Brain microvascular endothelial cell (primary cell): ENCODE results near the gene KLHL14.

Experiments
- DNase-seq: peaks from one replicate; pipeline ENCODE4 v3.0.0-alpha.2; 2020
- H3K27ac ChIP-seq: fragments of 250-450 bp; sonication (Bioruptor Pico); 2 replicates; pipeline ENCODE4 v1.5.1; 2020; ENCODE audit warnings: mild to moderate bottlenecking, moderate library complexity
- H3K27me3 ChIP-seq: fragments of 250-450 bp; sonication (Bioruptor Pico); replicated peaks from 2 replicates; pipeline ENCODE4 v1.5.1; 2020; ENCODE audit warnings: mild to moderate bottlenecking
- H3K36me3 ChIP-seq: fragments of 250-450 bp; sonication (Bioruptor Pico); replicated peaks from 2 replicates; pipeline ENCODE4 v1.5.1; 2020; ENCODE audit warnings: mild to moderate bottlenecking
- H3K4me3 ChIP-seq: 2 replicates; pipeline ENCODE4 v1.5.1; 2011; ENCODE audit warnings: low read depth, mild to moderate bottlenecking, control low read depth, low read length, moderate library complexity
- in situ Hi-C: cut with HindIII; loops from 2 replicates; pipeline ENCODE4 v1.10.0; 2017; ENCODE audit warnings: low sequenced_read_pairs, low pct_ligation_motif_present
- TF ChIP-seq, protein P1 (sequence below): IDR thresholded peaks from 2 replicates; pipeline ENCODE4 v1.5.1; 2011; ENCODE audit warnings: low read depth, mild to moderate bottlenecking, moderate library complexity, low read length, control low read depth, inconsistent platforms; ENCODE audit errors: missing control alignments

Gene KLHL14

DNA sequence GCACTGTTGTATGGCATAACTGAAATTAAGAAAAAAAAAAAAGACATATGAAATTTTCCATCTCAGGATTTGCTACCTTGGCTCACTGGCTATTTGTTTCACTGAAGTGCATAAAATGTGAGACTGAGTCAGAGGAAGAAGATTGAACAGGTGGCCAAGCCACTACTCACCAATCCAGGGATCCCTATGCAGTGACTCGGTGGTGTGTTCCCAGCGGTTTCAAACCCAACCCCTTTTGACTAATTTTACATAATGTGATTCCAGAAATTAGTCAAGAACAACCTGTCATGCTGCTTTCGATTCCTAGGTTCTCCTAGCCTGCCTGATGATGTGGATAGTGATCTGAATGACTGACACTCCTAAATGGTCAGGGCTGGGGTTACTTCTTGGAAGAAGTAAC is 77.3 kb downstream of the KLHL14 start:
- H3K27ac ChIP-seq, result no peak overlapping the region
- H3K36me3 ChIP-seq, result no peaks in the 10 kb centered on the region
- H3K4me3 ChIP-seq, result no peak overlapping the region
- no peak for DNase-seq
- H3K27me3 ChIP-seq, result no peaks in the 10 kb centered on the region
- in situ Hi-C loops, result no loop called here
- TF ChIP-seq, protein P1, sequence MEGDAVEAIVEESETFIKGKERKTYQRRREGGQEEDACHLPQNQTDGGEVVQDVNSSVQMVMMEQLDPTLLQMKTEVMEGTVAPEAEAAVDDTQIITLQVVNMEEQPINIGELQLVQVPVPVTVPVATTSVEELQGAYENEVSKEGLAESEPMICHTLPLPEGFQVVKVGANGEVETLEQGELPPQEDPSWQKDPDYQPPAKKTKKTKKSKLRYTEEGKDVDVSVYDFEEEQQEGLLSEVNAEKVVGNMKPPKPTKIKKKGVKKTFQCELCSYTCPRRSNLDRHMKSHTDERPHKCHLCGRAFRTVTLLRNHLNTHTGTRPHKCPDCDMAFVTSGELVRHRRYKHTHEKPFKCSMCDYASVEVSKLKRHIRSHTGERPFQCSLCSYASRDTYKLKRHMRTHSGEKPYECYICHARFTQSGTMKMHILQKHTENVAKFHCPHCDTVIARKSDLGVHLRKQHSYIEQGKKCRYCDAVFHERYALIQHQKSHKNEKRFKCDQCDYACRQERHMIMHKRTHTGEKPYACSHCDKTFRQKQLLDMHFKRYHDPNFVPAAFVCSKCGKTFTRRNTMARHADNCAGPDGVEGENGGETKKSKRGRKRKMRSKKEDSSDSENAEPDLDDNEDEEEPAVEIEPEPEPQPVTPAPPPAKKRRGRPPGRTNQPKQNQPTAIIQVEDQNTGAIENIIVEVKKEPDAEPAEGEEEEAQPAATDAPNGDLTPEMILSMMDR, result no peak

DNA sequence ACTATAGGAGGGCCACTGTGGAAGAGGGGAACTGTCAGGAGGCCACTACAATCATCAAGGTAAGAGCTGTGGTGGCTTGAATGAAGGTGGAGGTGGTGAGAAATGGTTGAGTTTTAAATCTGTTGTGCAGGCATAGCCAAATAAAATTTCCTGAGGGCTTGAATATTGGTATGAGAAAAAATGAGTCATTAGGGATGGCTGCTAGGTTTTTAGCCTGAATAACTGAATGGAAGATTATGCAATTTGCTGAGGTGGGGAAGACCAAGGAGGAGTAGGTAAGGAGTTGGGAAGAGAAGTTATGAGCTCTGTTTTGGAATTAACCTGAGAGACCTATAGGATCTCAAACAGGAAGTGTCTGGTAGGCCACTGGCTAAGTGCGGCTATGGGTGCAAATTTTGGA is 84.0 kb downstream of the KLHL14 start:
- Histone ChIP-seq H3K27ac (no peak overlapping the region), H3K36me3 (no peaks in the 10 kb centered on the region), H3K27me3 (no peaks in the 10 kb centered on the region), H3K4me3 (no peak overlapping the region)
- no peak for DNase-seq
- TF ChIP-seq, protein P1, result no peak
- in situ Hi-C loops, result no loop called here

DNA sequence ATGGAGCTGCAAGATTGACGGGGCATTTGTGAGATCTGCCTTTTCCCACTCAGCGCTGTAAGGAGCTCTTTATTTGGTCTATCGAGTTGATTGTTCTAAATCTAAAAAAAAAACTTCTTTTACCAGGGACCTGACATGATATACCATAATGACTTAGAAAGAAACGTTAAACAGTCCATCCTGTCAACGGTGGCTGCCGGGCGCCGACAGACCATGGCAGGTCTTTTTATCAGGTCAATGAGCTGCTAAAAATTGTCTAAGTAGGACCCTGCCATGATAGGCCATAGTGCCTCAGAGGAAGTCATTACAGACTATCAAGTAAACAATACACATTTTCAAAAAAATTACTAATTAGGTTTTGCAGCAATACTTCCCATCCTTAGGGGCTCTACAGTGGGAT is 87.9 kb downstream of the KLHL14 start:
- TF ChIP-seq, protein P1, result no peak
- Histone ChIP-seq H3K36me3 (no peaks in the 10 kb centered on the region), H3K27ac (no peak overlapping the region), H3K4me3 (no peak overlapping the region), H3K27me3 (no peaks in the 10 kb centered on the region)
- in situ Hi-C loops, result no loop called here
- DNase-seq, result no peak

DNA sequence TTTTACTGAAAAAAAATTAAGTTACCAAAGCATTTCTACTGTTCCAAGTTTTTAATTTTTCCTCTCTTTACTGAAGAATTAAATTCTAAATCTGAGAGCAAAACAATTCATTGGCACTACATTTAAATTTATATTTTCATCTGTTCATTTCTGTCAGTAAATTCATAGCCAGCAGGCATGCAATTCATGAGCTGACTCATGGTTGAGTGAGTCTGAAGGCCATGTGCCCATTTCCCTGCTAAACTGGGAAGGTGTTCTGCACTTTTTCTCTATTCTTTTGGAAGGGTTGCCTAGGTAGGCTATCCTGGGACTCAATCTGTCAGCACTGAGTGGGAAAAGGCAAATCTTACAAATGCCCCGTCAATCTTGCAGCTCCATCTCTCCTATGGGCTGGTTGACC is 88.7 kb downstream of the KLHL14 start:
- H3K4me3 ChIP-seq, result no peak overlapping the region
- DNase-seq, result no peak
- H3K27ac ChIP-seq, result no peak overlapping the region
- no peaks in the 10 kb centered on the region for H3K27me3 ChIP-seq
- in situ Hi-C loops, result no loop called here
- TF ChIP-seq, protein P1, result no peak
- no peaks in the 10 kb centered on the region for H3K36me3 ChIP-seq

DNA sequence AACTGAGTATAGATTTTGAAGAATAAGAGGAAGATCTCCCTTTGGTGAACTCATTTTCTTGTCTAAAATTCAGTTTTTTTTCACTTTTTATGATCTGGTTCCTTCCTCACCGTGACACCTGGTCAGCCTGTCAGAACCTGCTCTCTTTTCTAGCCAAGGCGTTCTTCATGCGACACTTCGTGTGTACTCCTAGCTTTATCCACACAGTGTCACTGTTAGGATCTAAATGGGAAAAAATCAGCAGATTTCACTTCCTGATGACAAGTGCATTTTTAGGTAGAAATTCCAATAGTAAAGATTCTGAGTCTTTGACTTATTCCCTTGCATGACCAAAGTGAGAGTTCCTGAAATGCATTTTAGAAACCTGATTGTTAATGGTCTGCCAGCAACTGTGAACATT is 89.8 kb downstream of the KLHL14 start:
- no peaks in the 10 kb centered on the region for H3K36me3 ChIP-seq
- no peak overlapping the region for H3K4me3 ChIP-seq
- H3K27ac ChIP-seq, result no peak overlapping the region
- H3K27me3 ChIP-seq, result no peaks in the 10 kb centered on the region
- in situ Hi-C loops, result no loop called here
- TF ChIP-seq, protein P1, result no peak
- no peak for DNase-seq

DNA sequence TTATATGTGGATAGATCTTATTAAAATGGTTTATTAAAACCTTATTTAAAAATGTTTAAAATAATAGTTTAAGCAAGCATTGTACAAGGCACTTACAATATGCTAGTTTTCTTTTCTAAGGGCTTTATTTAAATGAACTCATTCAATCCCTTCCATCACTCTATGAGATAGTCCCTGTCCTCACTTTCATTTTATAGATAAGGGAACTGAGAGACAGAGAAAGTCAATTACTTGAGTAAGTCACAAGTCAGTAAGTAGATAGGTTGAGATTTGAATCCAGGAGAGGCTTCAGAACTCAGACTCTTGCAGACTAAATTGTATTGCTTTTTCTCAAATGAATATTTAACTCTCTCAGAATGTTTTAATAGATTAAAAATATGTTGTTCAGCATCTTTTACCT is 95.2 kb downstream of the KLHL14 start:
- Histone ChIP-seq H3K27ac (no peak overlapping the region), H3K4me3 (no peak overlapping the region), H3K36me3 (no peaks in the 10 kb centered on the region), H3K27me3 (no peaks in the 10 kb centered on the region)
- no peak for DNase-seq
- in situ Hi-C loops, result no loop called here
- TF ChIP-seq, protein P1, result no peak
